ENCODE measurements around the gene SIAH1.
"Not testable (repeated sequence)": the region's sequence is repeated elsewhere in the genome, so short reads cannot be mapped to it uniquely, and the experiment has no call there.

Gene SIAH1

GRCh38 chr16:48335961-48336360 lies 49.3 kb downstream of the SIAH1 start:
- DNase-seq, result no peak

- no peak for DNase-seq
Measured at GRCh38 chr16:48334325-48334724, 50.9 kb downstream of the SIAH1 start.

GRCh38 chr16:48332978-48333377 lies 52.2 kb downstream of the SIAH1 start:
- DNase-seq, result no peak

- DNase-seq, result peak in 4 of 56 donors; percentile 11 to 44 (median 28)
Measured at GRCh38 chr16:48330841-48331192, 54.4 kb downstream of the SIAH1 start.

- DNase-seq, result no peak
Measured at GRCh38 chr16:48330189-48330840, 54.9 kb downstream of the SIAH1 start.

- DNase-seq, result no peak
Measured at GRCh38 chr16:48329138-48329537, 56.1 kb downstream of the SIAH1 start.

- DNase-seq, result no peak
Measured at GRCh38 chr16:48326915-48327314, 58.3 kb downstream of the SIAH1 start.

- no peak for DNase-seq
Measured at GRCh38 chr16:48323783-48324775, 61.1 kb downstream of the SIAH1 start.

- peak in 7 of 56 donors; percentile 1 to 42 (median 26) for DNase-seq
Measured at GRCh38 chr16:48321317-48322036, 63.7 kb downstream of the SIAH1 start.

GRCh38 chr16:48318630-48319029 lies 66.6 kb downstream of the SIAH1 start:
- DNase-seq, result peak in 14 of 56 donors; percentile 3 to 53 (median 16)

GRCh38 chr16:48317614-48318315 lies 67.4 kb downstream of the SIAH1 start:
- DNase-seq, result no peak

- no peak for DNase-seq
Measured at GRCh38 chr16:48317026-48317425, 68.2 kb downstream of the SIAH1 start.

GRCh38 chr16:48313905-48314304 lies 71.3 kb downstream of the SIAH1 start:
- DNase-seq, result not testable (repeated sequence)

- no peak for DNase-seq
Measured at GRCh38 chr16:48310908-48311641, 74.1 kb downstream of the SIAH1 start.

Measured in amygdala (tissue), 56 donors.